ENCODE measurements around the gene COL5A1.

GRCh38 chr9:134824583-134824982 lies 183.0 kb downstream of the COL5A1 start:
- no peak for TF ChIP-seq CTCF (conservative IDR thresholded peaks at IDR 0.05 in 1 of 2, IDR thresholded peaks at IDR 0.05 in 1 of 2; ENCODE audit: low read depth in 1 of 2, low read length in 2 of 2)
- no peak for TF ChIP-seq EZH2 (IDR thresholded peaks at IDR 0.05; ENCODE audit: low read length, missing control alignments)

Data from fibroblast of lung (primary cell).